GM23338 (cell line): ENCODE data around the gene CBLN3. TPM values are rescaled to one million over a fixed set of nuclear protein-coding genes. Genes with fewer than 3 reads are reported as not detected.

Experiments
- ATAC-seq: fragments of 200-7000 bp; cut with Tn5 transposase; 3 replicates; pipeline ENCODE4 v1.9.1; 2020
- DNase-seq: peaks from one replicate; pipeline ENCODE4 v3.0.0-alpha.2; 2015; ENCODE audit warnings: low spot score
- H2AFZ ChIP-seq: fragments of 200-600 bp; sonication (generic); 2 replicates; pipeline ENCODE4 v1.8.0; 2016; ENCODE audit warnings: antibody characterized with exemption, mild to moderate bottlenecking, moderate library complexity
- H3F3A ChIP-seq: fragments of 200-600 bp; sonication (generic); replicated peaks from 2 replicates; pipeline ENCODE4 v1.8.0; 2017; ENCODE audit warnings: antibody characterized with exemption, mixed run types, low read depth
- H3K27ac ChIP-seq: fragments of 200-600 bp; sonication (generic); 2 replicates; pipeline ENCODE4 v1.6.1; 2016; ENCODE audit warnings: low read depth
- H3K27me3 ChIP-seq: fragments of 200-600 bp; sonication (generic); 2 replicates; pipeline ENCODE4 v1.8.0; 2016; ENCODE audit warnings: mild to moderate bottlenecking, mixed run types, moderate library complexity; ENCODE audit not compliant: insufficient read depth
- H3K36me3 ChIP-seq: fragments of 200-600 bp; sonication (generic); 2 replicates; pipeline ENCODE4 v1.8.0; 2016; ENCODE audit warnings: mild to moderate bottlenecking; ENCODE audit not compliant: insufficient read depth
- H3K4me1 ChIP-seq: fragments of 200-600 bp; sonication (generic); 2 replicates; pipeline ENCODE4 v1.8.0; 2016; ENCODE audit warnings: mild to moderate bottlenecking, moderate library complexity; ENCODE audit not compliant: insufficient read depth
- H3K4me2 ChIP-seq: fragments of 200-600 bp; sonication (generic); 2 replicates; pipeline ENCODE4 v1.7.1; 2017; ENCODE audit warnings: mixed run types
- H3K4me3 ChIP-seq: fragments of 200-600 bp; sonication (generic); 2 replicates; pipeline ENCODE4 v1.6.1; 2016; ENCODE audit warnings: mixed run types
- H3K79me2 ChIP-seq: fragments of 200-600 bp; sonication (generic); replicated peaks from 2 replicates; pipeline ENCODE4 v1.8.0; 2017; ENCODE audit warnings: mild to moderate bottlenecking; ENCODE audit not compliant: insufficient read depth
- H3K9me2 ChIP-seq: fragments of 200-600 bp; sonication (generic); 2 replicates; pipeline ENCODE4 v1.8.0; 2017; ENCODE audit not compliant: insufficient read depth
- H4K20me1 ChIP-seq: fragments of 200-600 bp; sonication (generic); replicated peaks from 2 replicates; pipeline ENCODE4 v1.8.0; 2017; ENCODE audit warnings: mild to moderate bottlenecking; ENCODE audit not compliant: insufficient read depth
- H3K27ac Mint-ChIP-seq: 2 replicates; pipeline ENCODE4 v1.8.0; 2020; ENCODE audit warnings: inconsistent platforms, mild to moderate bottlenecking, moderate library complexity, mixed read lengths
- H3K27me3 Mint-ChIP-seq: 3 replicates; pipeline ENCODE4 v1.8.0; 2022; ENCODE audit warnings: low read depth, mild to moderate bottlenecking, moderate library complexity, mixed read lengths, inconsistent platforms; ENCODE audit not compliant: insufficient read depth, poor library complexity
- H3K36me3 Mint-ChIP-seq: 3 replicates; pipeline ENCODE4 v1.8.0; 2021; ENCODE audit warnings: low read depth, mild to moderate bottlenecking, inconsistent platforms, moderate library complexity, mixed read lengths
- H3K4me1 Mint-ChIP-seq: 3 replicates; pipeline ENCODE4 v1.8.0; 2020; ENCODE audit warnings: mild to moderate bottlenecking, inconsistent platforms, mixed read lengths
- H3K4me3 Mint-ChIP-seq: 3 replicates; pipeline ENCODE4 v1.8.0; 2021; ENCODE audit warnings: moderate library complexity, mild to moderate bottlenecking, inconsistent platforms, mixed read lengths
- H3K9me3 Mint-ChIP-seq: 3 replicates; pipeline ENCODE4 v1.8.0; 2020; ENCODE audit warnings: moderate library complexity, mild to moderate bottlenecking, inconsistent platforms, mixed read lengths
- EZH2 ChIP-seq: fragments of 200-600 bp; sonication (generic); IDR thresholded peaks from one replicate; pipeline ENCODE4 v1.8.0; 2017; ENCODE audit warnings: antibody characterized with exemption, mild to moderate bottlenecking, low read depth; ENCODE audit not compliant: unreplicated experiment
- EZH2phosphoT487 ChIP-seq: fragments of 200-600 bp; sonication (generic); IDR thresholded peaks from one replicate; pipeline ENCODE4 v1.8.1; 2018; ENCODE audit warnings: antibody characterized with exemption; ENCODE audit not compliant: unreplicated experiment
- JUNB ChIP-seq: IDR thresholded peaks from one replicate; pipeline ENCODE4 v1.6.1; 2016; ENCODE audit warnings: antibody characterized with exemption; ENCODE audit not compliant: unreplicated experiment
- POLR2AphosphoS5 ChIP-seq: IDR thresholded peaks from 2 replicates; pipeline ENCODE4 v1.6.1; 2016; ENCODE audit warnings: antibody characterized with exemption, low read depth
- ZNF462 ChIP-seq: fragments of 250-450 bp; sonication (Bioruptor Pico); IDR thresholded peaks from 2 replicates; pipeline ENCODE4 v1.5.0; 2020; ENCODE audit warnings: mild to moderate bottlenecking, moderate library complexity
- polyA plus RNA-seq: library from polyadenylated mRNA; unstranded; fragments of >200 nt; fragmentation: Nextera tagmentation; extraction: Ambion mirVana; gene quantifications from 2 replicates; pipeline ENCODE4 v1.2.1, GENCODE V29; 2016
- total RNA-seq: library from RNA; depleted of rRNA; stranded (reverse); fragments of >200 nt; shearing (Covaris generic); gene quantifications from 2 replicates; pipeline ENCODE4 v1.2.3, GENCODE V29; 2014
- TF ChIP-seq, protein P1 (sequence below), 2 experiments: fragments of 200-600 bp in 1 of 2; sonication (generic) in 1 of 2; conservative IDR thresholded peaks; 2 replicates each; pipeline versions ENCODE4 v1.5.1 to v1.6.1; 2016 to 2017; ENCODE audit warnings: antibody characterized with exemption in 2 of 2, low read depth in 2 of 2, mild to moderate bottlenecking in 2 of 2, moderate library complexity in 1 of 2

CBLN3 gene
- total and polyA plus RNA-seq, 2 experiments from 2014 or later, result 0.07 to 0.19 TPM

DNA sequence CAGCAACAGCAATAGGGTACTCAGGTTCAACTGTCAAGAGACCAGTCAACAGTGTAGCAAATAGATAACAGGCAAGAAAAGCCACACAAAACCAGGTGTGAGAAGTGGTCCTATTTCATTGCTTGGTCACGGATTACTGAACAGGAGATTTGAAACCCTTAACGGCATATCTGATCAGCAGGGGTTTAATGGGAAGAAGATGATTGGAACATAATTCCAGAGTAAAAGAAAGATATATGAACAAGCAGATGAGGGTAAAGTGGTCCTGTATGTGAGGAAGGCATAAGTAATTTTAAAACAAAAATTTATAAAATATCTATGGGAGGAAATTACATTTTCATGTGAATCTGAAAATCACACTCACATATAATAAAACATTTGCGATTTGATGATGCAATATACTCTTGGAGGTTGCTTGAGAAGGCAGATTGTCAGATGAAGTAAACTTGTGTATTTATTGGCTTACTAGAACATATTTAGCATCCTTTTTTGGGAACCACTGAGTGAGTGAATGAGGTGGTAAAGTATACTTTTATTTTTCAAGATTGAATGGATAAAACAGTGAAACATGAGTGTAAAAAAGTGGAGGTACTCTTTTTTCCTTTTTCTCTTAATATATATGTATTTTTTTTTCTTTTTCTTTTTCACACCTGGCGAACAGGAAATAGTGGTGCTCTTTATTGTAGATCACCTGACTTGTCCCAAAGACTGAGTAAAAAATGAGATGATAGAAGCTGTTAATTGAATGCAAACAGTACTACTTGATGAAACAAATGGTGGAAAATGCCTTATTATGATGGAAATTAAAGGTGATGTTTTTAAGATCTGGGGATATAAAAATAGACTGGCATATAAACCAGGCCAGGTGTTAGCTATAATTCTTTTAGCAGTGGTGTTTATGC lies 34.7 kb upstream of the CBLN3 start:
- TF ChIP-seq ZNF462 (no peak), EZH2phosphoT487 (no peak), JUNB (no peak), POLR2AphosphoS5 (no peak), EZH2 (no peak)
- TF ChIP-seq, protein P1, sequence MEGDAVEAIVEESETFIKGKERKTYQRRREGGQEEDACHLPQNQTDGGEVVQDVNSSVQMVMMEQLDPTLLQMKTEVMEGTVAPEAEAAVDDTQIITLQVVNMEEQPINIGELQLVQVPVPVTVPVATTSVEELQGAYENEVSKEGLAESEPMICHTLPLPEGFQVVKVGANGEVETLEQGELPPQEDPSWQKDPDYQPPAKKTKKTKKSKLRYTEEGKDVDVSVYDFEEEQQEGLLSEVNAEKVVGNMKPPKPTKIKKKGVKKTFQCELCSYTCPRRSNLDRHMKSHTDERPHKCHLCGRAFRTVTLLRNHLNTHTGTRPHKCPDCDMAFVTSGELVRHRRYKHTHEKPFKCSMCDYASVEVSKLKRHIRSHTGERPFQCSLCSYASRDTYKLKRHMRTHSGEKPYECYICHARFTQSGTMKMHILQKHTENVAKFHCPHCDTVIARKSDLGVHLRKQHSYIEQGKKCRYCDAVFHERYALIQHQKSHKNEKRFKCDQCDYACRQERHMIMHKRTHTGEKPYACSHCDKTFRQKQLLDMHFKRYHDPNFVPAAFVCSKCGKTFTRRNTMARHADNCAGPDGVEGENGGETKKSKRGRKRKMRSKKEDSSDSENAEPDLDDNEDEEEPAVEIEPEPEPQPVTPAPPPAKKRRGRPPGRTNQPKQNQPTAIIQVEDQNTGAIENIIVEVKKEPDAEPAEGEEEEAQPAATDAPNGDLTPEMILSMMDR (conservative IDR thresholded peaks at IDR 0.05; ENCODE audit: low read depth in 2 of 2), result no peak
- H3K4me3 Mint-ChIP-seq, result no peak overlapping the region
- H3K27me3 Mint-ChIP-seq, result no peaks in the 10 kb centered on the region

More for the DNA sequence above, 34.7 kb upstream of the CBLN3 start:
- H3K79me2 ChIP-seq, result no peaks in the 10 kb centered on the region
- no peak overlapping the region for H2AFZ ChIP-seq
- H3K36me3 Mint-ChIP-seq, result no peaks in the 10 kb centered on the region; the same call in 2 of the 3 replicates
- no peaks in the 10 kb centered on the region for H4K20me1 ChIP-seq
- H3K4me1 ChIP-seq, result no peaks in the 10 kb centered on the region
- ATAC-seq, result no peak
- H3K27ac ChIP-seq, result no peak overlapping the region
- H3K9me2 ChIP-seq, result no peaks in the 10 kb centered on the region
- no peak for DNase-seq
- no peaks in the 10 kb centered on the region for H3F3A ChIP-seq
- H3K4me2 ChIP-seq, result no peak overlapping the region
- no peak overlapping the region for H3K27ac Mint-ChIP-seq
- no peak overlapping the region for H3K4me3 ChIP-seq
- no peaks in the 10 kb centered on the region; the same call in 2 of the 3 replicates for H3K9me3 Mint-ChIP-seq
- H3K4me1 Mint-ChIP-seq, result peaks cover 3% of the 10 kb centered on the region; the same call in 1 of the 3 replicates
- no peaks in the 10 kb centered on the region for H3K36me3 ChIP-seq
- H3K27me3 ChIP-seq, result no peaks in the 10 kb centered on the region
